Non-pigmented ciliary epithelial cell (primary cell): Measurements from ENCODE around the gene KRTAP19-8.

Source experiments
- DNase-seq: peaks from one replicate; pipeline ENCODE4 v3.0.0-alpha.2; 2010; ENCODE audit warnings: low read depth

The KRTAP19-8 gene

GRCh38 chr21:31038376-31038775 lies at the start of gene KRTAP19-8:
KRTAP19-8 (minus strand) TSS chr21:31038476; CDS start chr21:31038443, 33 bp downstream.
- no peak for DNase-seq

DNA sequence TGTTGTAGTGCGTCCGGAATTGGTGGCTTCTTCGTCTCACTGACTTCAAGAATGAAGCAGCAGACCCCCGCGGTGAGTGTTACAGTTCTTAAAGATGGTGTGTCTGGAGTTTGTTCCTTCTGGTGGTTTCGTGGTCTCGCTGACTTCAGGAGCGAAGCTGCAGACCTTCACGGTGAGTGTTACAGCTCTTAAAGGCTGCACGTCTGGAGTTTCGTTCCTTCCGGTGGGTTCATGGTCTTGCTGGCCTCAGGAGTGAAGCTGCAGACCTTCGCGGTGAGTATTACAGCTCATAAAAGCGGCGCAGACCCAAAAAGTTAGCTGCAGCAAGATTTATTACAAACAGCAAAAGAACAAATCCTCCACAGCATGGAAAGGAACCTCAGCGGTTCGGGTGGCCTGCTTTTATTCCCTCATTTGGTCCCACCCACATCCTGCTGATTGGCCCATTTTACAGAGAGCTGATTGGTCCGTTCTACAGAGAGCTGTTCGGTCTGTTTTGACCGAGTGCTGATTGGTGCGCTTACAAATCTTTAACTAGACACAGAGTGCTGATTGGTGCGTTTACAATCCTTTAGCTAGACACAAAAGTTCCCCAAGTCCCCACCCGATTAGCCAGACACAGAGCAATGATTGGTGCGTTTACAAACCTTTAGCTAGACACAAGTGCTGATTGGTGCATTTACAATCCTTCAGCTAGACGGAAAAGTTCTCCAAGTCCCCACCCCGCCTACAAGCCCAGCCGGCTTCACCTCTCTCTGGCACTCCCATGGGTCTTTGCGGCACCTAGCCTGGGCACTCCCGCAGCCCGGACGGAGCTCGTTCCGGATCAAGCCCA lies 49.6 kb upstream of the KRTAP19-8 start:
- DNase-seq = no peak

GRCh38 chr21:31084689-31085088 lies 46.4 kb upstream of the KRTAP19-8 start:
- no peak for DNase-seq

GRCh38 chr21:31078796-31079195 lies 40.5 kb upstream of the KRTAP19-8 start:
- DNase-seq = no peak

DNA sequence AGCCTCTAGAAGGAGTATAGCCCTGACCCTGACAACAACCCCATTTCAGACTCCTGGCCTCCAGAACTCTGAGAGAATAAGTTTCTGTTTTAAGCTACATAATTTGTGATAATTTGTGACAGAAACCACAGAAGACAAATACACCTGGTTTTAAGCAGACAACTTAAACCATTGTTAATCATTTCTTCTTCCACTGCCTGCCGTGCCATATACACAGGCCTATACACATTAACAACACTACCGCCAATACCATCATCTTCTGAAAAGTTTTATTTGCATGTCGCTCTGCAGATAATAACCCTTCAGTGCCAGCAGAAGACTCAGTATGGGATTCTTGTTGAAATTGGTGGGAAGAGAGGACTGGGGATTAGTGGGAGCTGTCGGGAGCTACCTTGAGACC lies 39.9 kb upstream of the KRTAP19-8 start:
- DNase-seq = no peak

DNA sequence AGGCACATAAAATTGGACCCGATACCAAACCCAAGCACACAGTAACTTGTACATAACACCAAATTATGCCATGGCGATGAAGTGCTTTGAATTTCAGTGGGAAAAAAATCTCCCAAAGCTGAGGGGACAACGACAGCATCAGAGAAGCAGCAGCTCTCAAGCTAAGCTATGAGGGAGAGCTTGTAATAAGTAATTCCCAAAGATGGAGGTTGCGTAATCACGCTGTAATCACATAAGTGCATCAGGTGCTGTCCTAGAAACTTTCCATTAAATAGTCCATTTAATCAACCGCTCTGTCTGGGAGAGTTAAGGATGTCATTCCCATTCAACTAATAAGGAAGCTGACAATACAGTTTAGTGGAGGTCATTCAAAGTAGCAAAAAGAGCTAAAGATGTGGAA lies 37.6 kb upstream of the KRTAP19-8 start:
- DNase-seq = no peak

GRCh38 chr21:31072533-31072932 lies 34.3 kb upstream of the KRTAP19-8 start:
- no peak for DNase-seq

DNA sequence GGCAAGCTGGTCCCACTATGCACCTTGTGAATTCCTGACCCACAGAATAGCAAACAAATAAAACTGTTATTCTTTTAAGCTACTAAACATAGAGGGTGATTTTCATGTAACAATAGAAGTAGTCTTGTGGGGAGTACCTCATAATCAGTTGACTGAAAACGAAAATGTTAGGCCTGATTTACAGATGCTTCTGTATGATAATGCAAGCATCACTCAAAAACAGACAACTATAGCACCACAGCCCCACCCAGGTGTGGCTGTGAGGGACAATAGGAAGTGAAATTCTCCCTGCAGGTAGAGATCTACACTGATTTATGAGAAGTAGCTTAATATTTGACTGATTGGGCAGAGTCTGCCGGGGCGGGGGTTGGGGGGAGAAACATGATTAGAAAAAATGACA lies 26.5 kb upstream of the KRTAP19-8 start:
- no peak for DNase-seq

GRCh38 chr21:31052489-31053142 lies 14.3 kb upstream of the KRTAP19-8 start:
- no peak for DNase-seq

DNA sequence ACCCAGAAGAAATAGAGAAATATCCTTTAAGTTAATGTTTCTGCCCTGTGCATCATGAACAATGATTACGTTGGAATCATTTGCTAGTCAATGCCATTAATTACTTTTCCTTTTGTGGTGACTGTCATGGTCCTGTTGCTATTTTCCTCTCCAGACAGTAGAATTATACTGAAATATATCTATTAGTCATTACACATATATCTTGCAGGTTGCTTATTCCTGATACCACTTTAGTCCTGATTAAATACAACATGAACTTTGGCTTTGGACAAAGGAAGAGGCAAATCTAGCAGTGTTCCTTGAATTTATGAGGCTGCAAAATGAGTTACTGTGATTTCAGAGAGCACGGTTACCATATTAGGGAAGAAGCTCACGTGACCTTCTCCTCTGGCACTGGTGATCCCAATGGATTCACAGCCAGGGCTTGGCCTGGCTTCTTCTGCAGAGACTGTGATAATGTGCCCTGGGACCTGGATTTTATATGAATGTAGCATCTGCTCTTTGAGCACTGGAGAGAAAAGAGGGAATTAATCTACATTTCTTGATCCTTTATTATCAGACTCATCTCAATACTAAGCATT lies 12.4 kb upstream of the KRTAP19-8 start:
- no peak for DNase-seq

GRCh38 chr21:31045841-31046240 lies 7.6 kb upstream of the KRTAP19-8 start:
- DNase-seq = no peak

GRCh38 chr21:31043471-31043870 lies 5.2 kb upstream of the KRTAP19-8 start:
- no peak for DNase-seq

DNA sequence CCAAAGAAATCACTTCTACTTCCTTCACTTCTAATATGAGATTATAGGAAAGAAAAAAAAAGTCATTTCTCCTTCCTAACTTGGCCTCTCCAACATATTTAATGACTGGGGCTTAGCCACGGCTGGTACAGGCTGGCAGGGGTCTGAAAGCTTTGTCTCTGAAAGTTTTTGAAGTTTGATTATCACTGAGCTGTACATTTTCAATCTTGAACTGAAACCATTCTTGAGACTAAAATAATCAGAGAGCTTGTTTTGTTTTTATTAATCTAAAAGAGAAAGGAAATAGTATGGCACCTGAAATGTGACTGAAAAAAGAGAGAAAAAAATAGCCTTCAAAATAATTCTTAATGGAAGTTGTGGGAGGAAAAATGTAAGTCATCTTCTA lies 3.8 kb upstream of the KRTAP19-8 start:
- no peak for DNase-seq

DNA sequence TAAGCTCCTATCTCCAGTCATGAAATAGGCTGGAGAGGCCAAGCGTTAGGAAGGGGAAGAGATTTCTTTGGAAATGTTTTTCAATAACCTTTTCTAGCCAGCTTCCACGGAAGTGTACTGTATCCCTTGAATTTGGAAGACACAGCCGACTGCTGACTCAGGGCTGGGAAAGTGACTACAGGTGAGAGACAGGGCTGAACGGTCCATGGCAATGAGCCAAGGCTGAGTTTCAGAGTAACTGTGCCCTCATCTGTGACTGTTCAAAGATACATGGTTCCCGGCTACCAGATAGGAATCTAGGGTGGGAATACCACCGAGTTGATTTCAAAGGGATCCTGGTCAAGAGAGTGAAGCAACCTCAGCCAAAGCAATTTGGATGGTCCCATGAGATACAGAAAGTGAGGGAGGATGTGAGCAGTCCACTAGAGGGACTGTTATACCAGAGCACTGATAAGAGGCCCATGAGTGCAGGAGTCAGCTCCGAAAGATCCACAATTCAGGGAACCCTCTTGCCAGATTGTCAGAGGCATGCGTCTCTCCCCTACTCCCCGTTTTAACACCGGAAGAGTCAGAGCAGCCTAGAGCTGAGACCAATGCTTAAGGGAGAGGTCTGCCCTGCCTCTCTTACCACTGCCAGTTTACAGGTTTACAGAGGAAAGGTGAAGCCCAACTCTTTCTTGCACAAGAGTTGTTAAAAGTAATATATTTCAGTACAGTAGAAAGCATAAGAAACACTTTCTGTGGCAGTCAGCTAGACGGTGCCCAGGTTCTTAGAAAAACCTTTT lies 3.2 kb upstream of the KRTAP19-8 start:
- DNase-seq = no peak

GRCh38 chr21:31034378-31034777 lies 3.9 kb downstream of the KRTAP19-8 start:
- peak; percentile 5 for DNase-seq

- no peak for DNase-seq
Observed at GRCh38 chr21:31030367-31031106, 7.7 kb downstream of the KRTAP19-8 start.

DNA sequence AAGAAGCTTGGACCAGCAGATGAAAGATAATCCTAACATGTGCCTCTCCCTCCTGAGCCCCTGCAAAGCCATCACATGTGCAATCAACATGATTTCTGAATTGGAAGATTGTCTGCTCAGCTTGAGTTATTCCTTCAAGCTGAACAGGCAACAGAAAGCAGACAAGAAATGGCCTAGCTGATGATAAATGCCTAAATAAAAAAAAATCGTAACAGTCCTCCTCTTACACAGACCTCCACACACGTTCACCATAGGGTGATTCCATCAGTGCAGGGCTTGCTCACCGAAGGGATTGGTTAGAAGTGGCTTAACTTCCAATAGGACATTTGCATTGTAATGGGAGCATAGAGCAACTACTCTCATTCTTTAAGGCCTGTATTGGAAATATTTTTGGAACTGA lies 14.6 kb downstream of the KRTAP19-8 start:
- DNase-seq = no peak

GRCh38 chr21:31022306-31022705 lies 16.0 kb downstream of the KRTAP19-8 start:
- DNase-seq = no peak

GRCh38 chr21:31018232-31018631 lies 20.0 kb downstream of the KRTAP19-8 start:
- DNase-seq = no peak

GRCh38 chr21:31014891-31015290 lies 23.4 kb downstream of the KRTAP19-8 start:
- DNase-seq = no peak
